Adrenal gland (tissue), 12 donors: ENCODE data around the gene PTF1A. TPM values are rescaled to one million over a fixed set of nuclear protein-coding genes. Genes with fewer than 3 reads are reported as not detected.

ENCODE experiments used
- DNase-seq, 7 donors: peaks; one replicate each; pipeline ENCODE4 v3.0.0-alpha.2; 2019 to 2020
- H3K27ac ChIP-seq, 5 donors: fragments of 200-600 bp; sonication (generic) in 4 of 5; 1 replicate in 3 of 5; 2 replicates in 2 of 5; pipeline versions ENCODE4 v1.5.1 to v1.8.0; 2016 to 2020; ENCODE audit warnings: mild to moderate bottlenecking in 1 of 5
- H3K27me3 ChIP-seq: fragments of 200-600 bp; 2 replicates; pipeline ENCODE4 v1.8.0; 2021
- H3K36me3 ChIP-seq, 2 donors: fragments of 200-600 bp; replicated peaks in 1 of 2; 1 replicate in 1 of 2; 2 replicates in 1 of 2; pipeline versions ENCODE4 v1.5.1 to v1.8.0; 2018 to 2022
- H3K4me1 ChIP-seq, 2 donors: fragments of 200-600 bp; replicated peaks in 1 of 2; 1 replicate in 1 of 2; 2 replicates in 1 of 2; pipeline versions ENCODE4 v1.5.1 to v1.8.0; 2018 to 2021
- H3K4me3 ChIP-seq, 4 donors: fragments of 200-600 bp; sonication (generic) in 3 of 4; one replicate each; pipeline ENCODE4 v1.5.1; 2016 to 2018
- H3K9me3 ChIP-seq, 3 donors: fragments of 200-600 bp; sonication (generic) in 1 of 3; replicated peaks in 1 of 3; 1 replicate in 2 of 3; 2 replicates in 1 of 3; pipeline versions ENCODE4 v1.5.1 to v1.8.0; 2016 to 2021
- CTCF ChIP-seq, 6 experiments: fragments of 450-650 bp in 4 of 6; fragments of 200-600 bp in 2 of 6; sonication (generic) in 1 of 6; IDR thresholded peaks; 1 replicate in 5 of 6; 2 replicates in 1 of 6; pipeline versions ENCODE4 v1.5.1 to v1.8.0; 2016 to 2021; ENCODE audit warnings: antibody characterized with exemption in 6 of 6, mild to moderate bottlenecking in 2 of 6, moderate library complexity in 1 of 6
- POLR2A ChIP-seq, 2 donors: fragments of 450-650 bp; IDR thresholded peaks; one replicate each; pipeline ENCODE4 v1.6.1; 2017; ENCODE audit warnings: antibody characterized with exemption in 2 of 2, mild to moderate bottlenecking in 2 of 2, moderate library complexity in 1 of 2
- WGBS, 4 donors: extraction: QIAGEN DNeasy Blood & Tissue Kit in 2 of 4; methylation state at CpG; one replicate each; pipeline versions ENCODE4 v1.1.5 to v1.1.7; 2013 to 2017; 5-methylcytosine and 5-hydroxymethylcytosine counted together
- intact Hi-C, 2 donors: fragments of 100-400 bp; cut with DNase I; formaldehyde crosslinking; loops; one replicate each; pipeline versions ENCODE4 v1.14.1 to v1.15.0; 2022 to 2023
- polyA plus RNA-seq, 3 donors: library from polyadenylated mRNA; stranded (reverse); fragments of 200-250 nt in 2 of 3; fragments of 350-450 nt in 1 of 3; fragmentation: Illumina TruSeq in 1 of 3; extraction: RNeasy Lipid Tissue Mini Kit (QIAGEN cat#74804) in 1 of 3; gene quantifications; one replicate each; pipeline ENCODE4 v1.2.3, GENCODE V29; 2013 to 2014
- total RNA-seq, 9 donors: library from RNA; depleted of rRNA in 4 of 9; stranded (reverse); fragments of >200 nt in 4 of 9; fragments of 120-200 nt in 1 of 9; fragmentation: NEBNext Ultra II Directional in 1 of 9; extraction: Animal tissue kit (Norgen Biotek cat#: 25700) in 1 of 9; gene quantifications; one replicate each; pipeline versions ENCODE4 v1.1.0 to v1.2.4, GENCODE V29; 2013 to 2023
- donor health status: healthy with polysubstance abuse.
- donor health status: Bipolar disorder and iron deficiency.
- donor health status: DM: yes; HTN: yes; CAD: no.
- donor health status: DM: no; HTN: no; CAD: no.
- donor health status: DM: no; HTN: no; CAD: no.
- donor health status: DM: yes; HTN: yes; CAD: no.

The PTF1A gene
- total and polyA plus RNA-seq, 12 donors = not detected

DNA sequence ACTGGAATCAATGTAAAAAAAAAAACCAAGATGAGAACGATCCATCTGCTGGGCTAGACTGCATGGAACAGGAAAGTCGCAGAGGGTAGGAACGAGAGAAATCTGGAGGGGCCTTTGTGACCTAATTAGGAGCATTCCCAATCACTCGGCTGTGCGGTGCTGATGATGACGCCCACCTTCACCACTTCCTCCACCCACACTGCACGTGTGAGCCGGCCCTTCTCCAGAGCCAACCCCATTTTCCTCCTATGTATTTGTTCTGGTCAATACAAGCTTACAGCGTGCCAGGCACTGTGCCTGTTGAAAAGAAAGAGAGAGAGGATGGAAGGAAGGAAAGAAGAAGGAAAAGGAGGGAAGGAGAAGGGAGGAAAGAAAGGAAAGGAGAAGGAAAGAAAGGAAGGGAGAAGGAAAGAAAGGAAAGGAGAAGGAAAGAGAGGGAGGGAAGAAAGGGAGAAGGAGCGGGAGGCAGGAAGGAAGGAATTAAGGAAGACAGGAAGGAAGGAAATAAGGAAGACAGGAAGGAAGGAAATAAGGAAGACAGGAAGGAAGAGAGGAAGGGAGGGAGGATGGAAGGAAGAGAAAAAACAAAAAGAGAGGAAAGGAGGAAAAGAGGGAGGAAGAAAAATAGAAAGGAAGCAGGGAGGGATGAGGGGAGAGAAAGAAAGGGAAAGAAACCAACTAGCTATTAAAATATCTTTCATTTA, 35.5 kb upstream of the PTF1A start:
- WGBS, 4 donors = 64 to 78% (median 72%) methylated on average over 10 of the region's 10 CpGs
- intact Hi-C loops = no loop called here
- H3K4me1 ChIP-seq = peaks cover 0 to 7% of the 10 kb centered on the region in 2 donors
- no peaks in the 10 kb centered on the region for H3K27me3 ChIP-seq
- H3K9me3 ChIP-seq = no peaks in the 10 kb centered on the region
- H3K4me3 ChIP-seq = no peak overlapping the region
- H3K36me3 ChIP-seq = no peaks in the 10 kb centered on the region
- no peak for TF ChIP-seq POLR2A (IDR thresholded peaks at IDR 0.05)
- H3K27ac ChIP-seq = no peak overlapping the region
- DNase-seq = no peak

- peaks cover 0 to 7% of the 10 kb centered on the region in 2 donors for H3K4me1 ChIP-seq
- intact Hi-C loops = no loop called here
- no peaks in the 10 kb centered on the region for H3K36me3 ChIP-seq
- H3K4me3 ChIP-seq = no peak overlapping the region
- TF ChIP-seq CTCF (IDR thresholded peaks at IDR 0.05) = no peak
- no peak for TF ChIP-seq POLR2A (IDR thresholded peaks at IDR 0.05)
- H3K27me3 ChIP-seq = no peaks in the 10 kb centered on the region
- 21 to 40% (median 31%) methylated on average over 10 to 14 of the region's 14 CpGs for WGBS, 4 donors
- no peak for DNase-seq
- H3K9me3 ChIP-seq = no peaks in the 10 kb centered on the region
- no peak overlapping the region for H3K27ac ChIP-seq
Measured at GRCh38 chr10:23157239-23157681, 34.9 kb upstream of the PTF1A start.

- WGBS, 4 donors = 35 to 45% (median 41%) methylated on average over 11 to 12 of the region's 12 CpGs
- peaks cover 0 to 7% of the 10 kb centered on the region in 2 donors for H3K4me1 ChIP-seq
- H3K36me3 ChIP-seq = no peaks in the 10 kb centered on the region
- no peak overlapping the region for H3K27ac ChIP-seq
- intact Hi-C loops = no loop called here
- no peak overlapping the region for H3K4me3 ChIP-seq
- H3K27me3 ChIP-seq = no peaks in the 10 kb centered on the region
- H3K9me3 ChIP-seq = no peaks in the 10 kb centered on the region
- no peak for TF ChIP-seq CTCF (IDR thresholded peaks at IDR 0.05)
- peak in 5 of 7 donors; percentile 23 to 51 (median 34) for DNase-seq
Measured at GRCh38 chr10:23157691-23158369, 34.3 kb upstream of the PTF1A start.

- Histone ChIP-seq H3K36me3 (no peaks in the 10 kb centered on the region), H3K9me3 (no peaks in the 10 kb centered on the region), H3K27me3 (no peaks in the 10 kb centered on the region), H3K4me1 (peaks cover 0 to 7% of the 10 kb centered on the region in 2 donors), H3K27ac (no peak overlapping the region), H3K4me3 (no peak overlapping the region)
- intact Hi-C loops = no loop called here
- TF ChIP-seq CTCF (IDR thresholded peaks at IDR 0.05) (peak; percentile 58 to 80 (median 77)), POLR2A (IDR thresholded peaks at IDR 0.05) (no peak)
- WGBS, 4 donors = 1 to 5% (median 3%) methylated on average over 5 of the region's 5 CpGs
- DNase-seq = peak in 6 of 7 donors; percentile 41 to 72 (median 52)
Measured at GRCh38 chr10:23158370-23158769, 33.7 kb upstream of the PTF1A start.
